Thyroid gland (tissue), 4 donors: ENCODE measurements around the gene MAST4.

ENCODE experiments used
- CTCF ChIP-seq, 6 experiments: fragments of 200-600 bp in 3 of 6; fragments of 450-650 bp in 3 of 6; sonication (generic) in 3 of 6; IDR thresholded peaks; one replicate each; pipeline ENCODE4 v1.5.1; 2016 to 2019; ENCODE audit warnings: antibody characterized with exemption in 6 of 6, mild to moderate bottlenecking in 2 of 6, inconsistent platforms in 1 of 6, moderate library complexity in 1 of 6
- POLR2A ChIP-seq, 2 donors: fragments of 450-650 bp; IDR thresholded peaks; one replicate each; pipeline ENCODE4 v1.6.1; 2017; ENCODE audit warnings: antibody characterized with exemption in 2 of 2, mild to moderate bottlenecking in 2 of 2, moderate library complexity in 1 of 2

GRCh38 chr5:66596636-66597182 lies 516 bp downstream of the MAST4 start:
- TF ChIP-seq CTCF (IDR thresholded peaks at IDR 0.05) (no peak), POLR2A (IDR thresholded peaks at IDR 0.05) (no peak)
